RWPE1 (cell line): ENCODE measurements around the gene CD247.

Source experiments
- CTCF ChIA-PET: fragments of 350-600 bp; sonication (Branson Sonifier 250); formaldehyde crosslinking; extraction: SDS; loops from one replicate; lab custom pipeline; 2021; lab: Yijun Ruan, JAX
- POLR2A ChIA-PET: fragments of 400-600 bp; formaldehyde crosslinking; extraction: SDS; loops from one replicate; lab custom pipeline; 2020; ENCODE audit warnings: antibody characterized with exemption; ENCODE audit not compliant: low non-redundant PET; lab: Yijun Ruan, JAX
- DNase-seq: peaks from one replicate; pipeline ENCODE4 v3.0.0; 2012; ENCODE audit warnings: low spot score
- H3K27ac ChIP-seq: fragments of 450-650 bp; 2 replicates; pipeline ENCODE4 v1.5.1; 2017
- CTCF ChIP-seq: fragments of 450-650 bp; conservative IDR thresholded peaks from 2 replicates; pipeline ENCODE4 v1.5.1; 2017; ENCODE audit warnings: low read depth, mild to moderate bottlenecking

CD247 gene

GRCh38 chr1:167457936-167458584, 60.3 kb downstream of the CD247 start:
- TF ChIP-seq CTCF, result no peak
- DNase-seq, result no peak
- ChIA-PET CTCF (interaction anchor here (0.6 kb wide), 1 partner anchor 319 kb away, joined by 3 read pairs; no protein-coding TSS in a partner anchor), POLR2A (no interaction called here)
- H3K27ac ChIP-seq, result no peak overlapping the region

GRCh38 chr1:167456926-167457325, 61.4 kb downstream of the CD247 start:
- ChIA-PET POLR2A (no interaction called here), CTCF (interaction anchor here (0.6 kb wide), 1 partner anchor 126 kb away, joined by 4 read pairs; no protein-coding TSS in a partner anchor)
- no peak for DNase-seq
- H3K27ac ChIP-seq, result no peak overlapping the region
- TF ChIP-seq CTCF, result no peak

- H3K27ac ChIP-seq, result no peak overlapping the region
- ChIA-PET CTCF (interaction anchor here (1.2 kb wide), 1 partner anchor 58 kb away, joined by 3 read pairs; no protein-coding TSS in a partner anchor), POLR2A (no interaction called here)
- no peak for DNase-seq
- TF ChIP-seq CTCF, result no peak
Measured at GRCh38 chr1:167456524-167456923, 61.8 kb downstream of the CD247 start.

GRCh38 chr1:167455786-167456446, 62.4 kb downstream of the CD247 start:
- no peak for TF ChIP-seq CTCF
- H3K27ac ChIP-seq, result no peak overlapping the region
- ChIA-PET POLR2A (no interaction called here), CTCF (interaction anchor here (1.2 kb wide), 1 partner anchor 57 kb away, joined by 3 read pairs; no protein-coding TSS in a partner anchor)
- DNase-seq, result no peak

- ChIA-PET CTCF (interaction anchor here (0.6 to 1.2 kb wide), 3 partner anchors 14 to 187 kb away, joined by 3 to 5 read pairs (median 4); no protein-coding TSS in a partner anchor), POLR2A (interaction anchor here (0.6 kb wide), 2 partner anchors 11 to 369 kb away, joined by 3 to 5 read pairs; no protein-coding TSS in a partner anchor)
- peak; percentile 52 for DNase-seq
- no peak for TF ChIP-seq CTCF
- H3K27ac ChIP-seq, result no peak overlapping the region
Measured at GRCh38 chr1:167454894-167455785, 63.2 kb downstream of the CD247 start.
